Rectal smooth muscle tissue (tissue), 1 donor: ENCODE results near the gene CCDC60.

ENCODE experiments used
- H3K27ac ChIP-seq: one replicate; pipeline ENCODE4 v1.7.0; 2013; ENCODE audit warnings: low read depth, low read length, inconsistent platforms
- H3K27me3 ChIP-seq: one replicate; pipeline ENCODE4 v1.7.0; 2013; ENCODE audit warnings: low read length; ENCODE audit not compliant: control insufficient read depth, insufficient read depth
- H3K36me3 ChIP-seq: one replicate; pipeline ENCODE4 v1.7.0; 2013; ENCODE audit warnings: low read length; ENCODE audit not compliant: control insufficient read depth, insufficient read depth
- H3K4me1 ChIP-seq: one replicate; pipeline ENCODE4 v1.7.0; 2013; ENCODE audit warnings: low read length; ENCODE audit not compliant: control insufficient read depth, insufficient read depth
- H3K4me3 ChIP-seq: one replicate; pipeline ENCODE4 v1.7.0; 2013; ENCODE audit warnings: low read length
- H3K9ac ChIP-seq: one replicate; pipeline ENCODE4 v1.7.0; 2013; ENCODE audit warnings: low read length

CCDC60 gene, protein sequence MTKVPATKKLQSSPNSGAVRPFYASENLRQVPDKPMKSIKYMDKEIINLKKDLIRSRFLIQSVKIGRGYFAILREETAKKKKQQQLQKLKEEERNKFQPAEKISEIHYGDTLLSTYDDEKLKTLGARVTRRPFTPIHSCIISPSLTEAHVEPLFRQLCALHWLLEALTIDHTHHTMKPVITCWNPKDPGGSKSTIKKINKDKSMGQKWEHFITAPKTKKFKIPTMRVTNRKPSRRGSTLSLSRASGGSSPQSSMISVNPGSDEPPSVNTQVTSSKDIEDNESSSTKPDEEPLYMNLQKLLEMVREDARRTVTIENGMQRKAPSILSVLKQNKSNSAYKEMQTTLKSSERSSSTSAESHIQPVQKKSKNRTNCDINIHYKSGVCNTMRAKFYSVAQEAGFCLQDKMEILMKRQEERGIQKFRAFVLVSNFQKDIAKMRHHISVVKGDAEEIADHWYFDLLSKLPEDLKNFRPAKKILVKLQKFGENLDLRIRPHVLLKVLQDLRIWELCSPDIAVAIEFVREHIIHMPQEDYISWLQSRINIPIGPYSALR

DNA sequence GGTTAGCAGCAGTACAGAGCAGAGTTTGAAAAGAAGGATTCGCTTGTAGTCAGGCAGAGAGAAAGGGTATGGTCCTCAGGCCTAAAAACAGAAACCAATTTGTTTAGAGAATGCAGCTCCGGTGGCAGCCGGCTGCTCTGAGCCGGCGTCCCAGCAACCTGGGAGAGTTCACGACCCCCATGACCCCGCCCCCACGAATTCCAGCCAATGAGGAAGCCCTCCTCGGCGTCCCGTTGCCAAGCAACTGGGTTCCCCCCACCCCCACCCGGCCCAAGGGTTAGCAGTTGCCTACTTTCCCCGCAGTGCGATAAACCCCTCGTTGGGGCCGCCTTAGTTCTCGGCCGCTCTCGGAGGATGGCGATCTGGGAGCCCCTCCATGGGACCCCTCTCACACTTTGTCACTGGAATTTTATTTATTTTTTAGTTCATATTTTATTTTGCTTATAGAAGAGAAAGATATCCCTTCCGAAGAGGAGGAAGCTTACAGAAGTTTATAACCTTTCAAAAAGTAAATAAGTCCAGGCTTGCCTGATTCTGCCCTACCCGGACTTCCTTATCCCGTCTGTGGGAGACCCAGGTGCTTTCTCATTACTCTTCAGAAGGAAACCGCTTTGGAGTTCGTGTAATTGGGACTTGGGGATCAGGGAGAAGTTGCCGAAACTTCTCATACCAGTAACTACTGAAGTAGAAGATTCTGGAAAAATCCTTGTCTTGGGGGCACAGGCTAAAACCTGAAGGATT, at the start of gene CCDC60:
Gene CCDC60, plus strand, starts transcription at position 300 of the 741 bp plus-strand sequence. CDS start 448 bp downstream, outside the sequence.
- Histone ChIP-seq H3K9ac (no peak within 1 kb of the TSS), H3K4me3 (no peak within 1 kb of the TSS), H3K4me1 (no peaks in the 10 kb centered on the region), H3K27me3 (no peaks in the 10 kb centered on the region), H3K36me3 (no peaks in the 10 kb centered on the region), H3K27ac (no peak within 1 kb of the TSS)

DNA sequence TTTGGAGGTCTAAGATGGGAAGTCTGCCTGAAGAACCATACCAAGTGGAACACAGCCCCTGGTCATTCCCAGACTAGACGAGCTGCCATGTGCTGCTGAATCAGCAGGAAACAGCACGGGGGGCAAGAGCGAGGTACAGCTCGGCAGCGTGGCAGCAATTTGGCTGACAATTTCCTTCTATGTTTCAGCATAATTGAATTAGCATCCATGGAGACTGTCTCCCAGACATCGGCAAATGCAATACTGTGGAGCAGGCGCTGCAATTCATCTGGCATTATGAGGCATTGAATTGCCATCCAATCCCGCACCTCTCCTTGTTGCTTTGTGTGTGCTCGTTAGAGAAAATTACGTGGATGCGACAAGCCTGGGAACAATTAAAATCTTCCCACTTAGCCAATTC, 46.0 kb upstream of the CCDC60 start:
- no peaks in the 10 kb centered on the region for H3K36me3 ChIP-seq
- H3K9ac ChIP-seq = no peak overlapping the region
- H3K27ac ChIP-seq = no peak overlapping the region
- H3K4me3 ChIP-seq = no peak overlapping the region
- no peaks in the 10 kb centered on the region for H3K4me1 ChIP-seq
- no peaks in the 10 kb centered on the region for H3K27me3 ChIP-seq

DNA sequence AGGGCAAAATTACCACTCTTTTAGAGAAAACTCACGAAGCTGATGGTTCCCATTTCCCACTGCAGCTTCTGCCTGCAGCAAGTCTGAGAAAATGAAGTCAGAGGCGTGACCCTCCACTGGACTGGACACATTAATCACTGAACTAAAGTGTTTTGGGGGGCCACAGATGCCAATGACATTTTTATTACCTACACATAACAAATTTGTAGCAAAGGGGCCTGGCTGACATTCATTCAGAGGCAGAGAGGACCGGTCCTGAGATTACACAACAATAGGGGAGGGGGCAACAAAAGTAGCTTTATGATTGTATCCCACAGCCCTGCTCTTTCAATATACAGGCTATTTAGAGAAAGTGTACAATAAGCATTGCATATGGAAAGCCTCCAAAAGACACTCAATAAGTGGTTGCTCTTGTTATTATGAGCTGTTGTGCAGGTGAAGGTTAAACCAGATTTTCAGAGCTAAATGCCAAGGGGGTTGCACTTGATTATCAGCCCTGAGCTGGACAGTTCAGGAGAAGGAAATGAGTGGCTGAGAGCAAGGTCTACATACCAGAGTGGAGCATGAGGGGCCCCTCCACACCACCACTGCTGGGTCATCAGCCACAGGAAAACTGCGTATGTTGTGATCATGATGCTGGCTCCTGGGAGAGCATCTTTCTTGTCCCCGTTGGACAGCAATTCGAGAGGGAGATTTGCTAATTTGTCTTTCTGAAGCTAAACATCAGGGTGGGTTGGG, 41.5 kb upstream of the CCDC60 start:
- H3K27me3 ChIP-seq = no peaks in the 10 kb centered on the region
- H3K9ac ChIP-seq = no peak overlapping the region
- H3K4me1 ChIP-seq = peaks cover 4% of the 10 kb centered on the region
- no peak overlapping the region for H3K4me3 ChIP-seq
- no peaks in the 10 kb centered on the region for H3K36me3 ChIP-seq
- H3K27ac ChIP-seq = no peak overlapping the region

DNA sequence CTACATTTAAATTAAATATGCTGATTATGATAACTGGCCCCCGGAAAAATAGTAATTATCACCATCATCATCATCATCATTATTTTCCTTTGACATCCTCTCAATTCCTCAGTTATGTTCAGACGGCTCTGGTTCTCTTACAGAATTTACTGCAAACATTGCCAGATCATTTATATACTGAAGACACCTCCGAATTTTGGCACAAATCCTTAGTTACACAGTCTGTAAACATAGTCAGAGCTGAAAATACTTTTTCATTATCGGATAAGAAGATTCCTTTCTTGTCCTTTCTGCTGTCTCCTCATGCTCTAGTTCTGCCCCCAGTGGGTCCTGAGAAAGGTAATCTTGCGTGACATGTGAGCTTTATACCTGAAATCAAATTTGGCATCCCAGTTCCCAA, 40.3 kb upstream of the CCDC60 start:
- no peak overlapping the region for H3K4me3 ChIP-seq
- H3K9ac ChIP-seq = no peak overlapping the region
- no peak overlapping the region for H3K27ac ChIP-seq
- H3K4me1 ChIP-seq = peaks cover 4% of the 10 kb centered on the region
- H3K36me3 ChIP-seq = no peaks in the 10 kb centered on the region
- H3K27me3 ChIP-seq = no peaks in the 10 kb centered on the region

DNA sequence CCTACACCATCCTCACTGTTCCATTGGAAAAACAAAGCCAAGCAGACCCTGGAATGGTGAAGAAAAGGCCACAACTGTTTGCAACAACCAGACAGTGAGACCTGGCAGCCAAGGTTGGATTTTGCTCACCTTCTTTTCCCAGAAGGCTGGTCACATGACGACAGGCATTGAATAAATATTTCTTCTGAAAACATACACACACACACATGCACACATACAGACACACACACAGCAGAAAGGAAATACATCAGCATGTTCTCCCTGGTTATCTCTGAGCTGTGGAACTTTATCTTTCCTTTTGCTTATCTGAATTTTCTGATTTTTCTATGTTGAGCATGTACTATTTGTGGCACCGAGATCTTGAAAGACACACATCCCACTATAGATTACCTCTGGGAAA, 38.0 kb upstream of the CCDC60 start:
- Histone ChIP-seq H3K4me3 (no peak overlapping the region), H3K36me3 (no peaks in the 10 kb centered on the region), H3K27me3 (no peaks in the 10 kb centered on the region), H3K4me1 (peaks cover 4% of the 10 kb centered on the region), H3K27ac (no peak overlapping the region), H3K9ac (no peak overlapping the region)

- no peak overlapping the region for H3K27ac ChIP-seq
- H3K36me3 ChIP-seq = no peaks in the 10 kb centered on the region
- no peak overlapping the region for H3K4me3 ChIP-seq
- H3K4me1 ChIP-seq = peaks cover 4% of the 10 kb centered on the region
- H3K27me3 ChIP-seq = no peaks in the 10 kb centered on the region
- no peak overlapping the region for H3K9ac ChIP-seq
These were observed 35.4 kb upstream of the CCDC60 start for GRCh38 chr12:119299130-119299529.

DNA sequence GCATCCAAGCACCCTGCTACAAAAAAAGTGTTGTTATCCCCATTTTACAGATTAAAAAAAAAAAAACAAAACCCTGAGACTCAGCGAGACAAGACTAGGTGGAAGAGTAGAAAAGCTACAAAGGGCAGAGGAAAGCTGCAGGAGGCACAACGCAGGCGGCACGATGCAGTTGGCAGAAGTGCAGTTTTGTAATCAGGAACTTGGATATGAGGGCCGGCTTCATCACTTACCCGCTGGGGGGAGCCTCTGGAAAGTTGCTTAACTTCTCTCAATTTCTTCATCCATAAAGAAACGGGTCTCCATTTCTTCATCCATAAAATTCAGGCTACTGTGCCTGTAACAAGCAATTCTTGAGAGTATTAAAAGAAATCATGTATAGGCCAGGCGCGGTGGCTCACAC, 33.1 kb upstream of the CCDC60 start:
- no peak overlapping the region for H3K4me3 ChIP-seq
- H3K4me1 ChIP-seq = no peaks in the 10 kb centered on the region
- H3K9ac ChIP-seq = no peak overlapping the region
- no peaks in the 10 kb centered on the region for H3K27me3 ChIP-seq
- H3K36me3 ChIP-seq = no peaks in the 10 kb centered on the region
- H3K27ac ChIP-seq = no peak overlapping the region

DNA sequence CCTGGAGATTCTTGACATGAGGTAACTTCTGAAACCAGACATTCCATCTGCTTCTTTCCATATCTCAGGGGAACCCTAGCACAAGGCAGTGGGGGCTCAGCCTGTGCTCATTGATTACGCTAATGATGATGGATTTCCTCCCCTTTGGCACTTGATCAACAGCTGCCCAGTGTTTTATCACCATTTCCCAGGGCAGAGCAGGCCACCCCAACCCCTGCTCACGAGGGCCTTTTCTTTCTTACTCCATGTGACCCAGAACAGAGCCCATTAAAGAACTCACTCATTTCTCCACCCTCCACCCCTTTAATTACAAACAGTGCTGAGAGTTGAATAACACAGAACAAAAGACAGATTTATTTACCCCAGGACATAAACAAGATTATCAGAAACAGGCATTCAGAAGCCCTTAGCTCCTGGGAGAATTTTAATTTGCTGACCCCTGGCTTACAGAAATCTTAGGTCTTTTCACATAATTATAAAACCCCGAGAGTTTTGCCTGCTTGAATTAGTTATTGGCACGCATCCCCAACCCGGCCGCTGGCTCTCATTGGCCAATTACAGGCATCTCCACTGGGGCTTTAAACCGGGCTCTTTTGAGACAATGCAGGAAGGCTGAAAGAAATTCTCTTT, 32.0 kb upstream of the CCDC60 start:
- H3K27ac ChIP-seq = no peak overlapping the region
- no peak overlapping the region for H3K9ac ChIP-seq
- no peaks in the 10 kb centered on the region for H3K27me3 ChIP-seq
- no peaks in the 10 kb centered on the region for H3K36me3 ChIP-seq
- H3K4me3 ChIP-seq = no peak overlapping the region
- H3K4me1 ChIP-seq = no peaks in the 10 kb centered on the region

- Histone ChIP-seq H3K36me3 (no peaks in the 10 kb centered on the region), H3K27ac (no peak overlapping the region), H3K4me3 (no peak overlapping the region), H3K27me3 (no peaks in the 10 kb centered on the region), H3K4me1 (no peaks in the 10 kb centered on the region), H3K9ac (no peak overlapping the region)
These were observed 27.9 kb upstream of the CCDC60 start for GRCh38 chr12:119306593-119306992.

- H3K27me3 ChIP-seq = no peaks in the 10 kb centered on the region
- no peak overlapping the region for H3K9ac ChIP-seq
- H3K27ac ChIP-seq = no peak overlapping the region
- H3K4me3 ChIP-seq = no peak overlapping the region
- no peaks in the 10 kb centered on the region for H3K36me3 ChIP-seq
- H3K4me1 ChIP-seq = no peaks in the 10 kb centered on the region
These were observed 26.8 kb upstream of the CCDC60 start for GRCh38 chr12:119307747-119308146.

GRCh38 chr12:119308708-119309456, 25.6 kb upstream of the CCDC60 start:
- Histone ChIP-seq H3K4me1 (no peaks in the 10 kb centered on the region), H3K9ac (no peak overlapping the region), H3K4me3 (no peak overlapping the region), H3K27ac (no peak overlapping the region), H3K27me3 (no peaks in the 10 kb centered on the region), H3K36me3 (no peaks in the 10 kb centered on the region)
